GM19452 (cell line): ENCODE measurements around the gene LAMTOR1.

Experiments used
- ATAC-seq: cut with Tn5 transposase; IDR thresholded peaks from one replicate; pipeline ENCODE4 v1.9.1; 2021; ENCODE audit not compliant: unreplicated experiment

LAMTOR1 gene

GRCh38 chr11:72083414-72083813 is 19.7 kb downstream of the LAMTOR1 start:
- no peak for ATAC-seq

- ATAC-seq = no peak
These were observed 21.2 kb downstream of the LAMTOR1 start for GRCh38 chr11:72081821-72082453.

- no peak for ATAC-seq
These were observed 21.9 kb downstream of the LAMTOR1 start for GRCh38 chr11:72081184-72081644.

- ATAC-seq = peak; percentile 93
These were observed 22.5 kb downstream of the LAMTOR1 start, which contains the start of the genes LRRC51 and NUMA1 for GRCh38 chr11:72080326-72081183. LRRC51 (plus strand) TSS chr11:72080850; CDS start chr11:72089084, 8,234 bp downstream. NUMA1 (minus strand) TSS chr11:72080542; CDS start chr11:72035943, 44,599 bp downstream.

GRCh38 chr11:72079819-72080325 is 23.2 kb downstream of the LAMTOR1 start:
- no peak for ATAC-seq

GRCh38 chr11:72078477-72078876 is 24.6 kb downstream of the LAMTOR1 start:
- no peak for ATAC-seq

GRCh38 chr11:72075756-72076155 is 27.3 kb downstream of the LAMTOR1 start:
- ATAC-seq = no peak

GRCh38 chr11:72075109-72075508 is 28.0 kb downstream of the LAMTOR1 start:
- ATAC-seq = no peak

- ATAC-seq = no peak
These were observed 30.7 kb downstream of the LAMTOR1 start for GRCh38 chr11:72072348-72072747.

GRCh38 chr11:72070491-72070890 is 32.6 kb downstream of the LAMTOR1 start:
- ATAC-seq = no peak

- no peak for ATAC-seq
These were observed 33.3 kb downstream of the LAMTOR1 start for GRCh38 chr11:72069787-72070251.

GRCh38 chr11:72069200-72069599 is 33.9 kb downstream of the LAMTOR1 start:
- no peak for ATAC-seq

- ATAC-seq = no peak
These were observed 35.4 kb downstream of the LAMTOR1 start for GRCh38 chr11:72067676-72068075.

- no peak for ATAC-seq
These were observed 35.8 kb downstream of the LAMTOR1 start for GRCh38 chr11:72067266-72067665.

GRCh38 chr11:72066855-72067254 is 36.2 kb downstream of the LAMTOR1 start:
- no peak for ATAC-seq

GRCh38 chr11:72061739-72062396 is 41.2 kb downstream of the LAMTOR1 start:
- no peak for ATAC-seq

- ATAC-seq = no peak
These were observed 44.6 kb downstream of the LAMTOR1 start for GRCh38 chr11:72058416-72059034.

GRCh38 chr11:72048766-72049460 is 54.2 kb downstream of the LAMTOR1 start:
- no peak for ATAC-seq
